CD14-positive monocyte (primary cell): Measurements from ENCODE around the gene TMEM88. TPM values are rescaled to one million over a fixed set of nuclear protein-coding genes. Genes with fewer than 3 reads are reported as not detected.

ENCODE experiments used
- DNase-seq, 3 donors: peaks; one replicate each; pipeline ENCODE4 v3.0.0-alpha.2; 2011 to 2022
- H2AFZ ChIP-seq: 2 replicates; pipeline ENCODE4 v1.6.0; 2012; ENCODE audit warnings: mild to moderate bottlenecking, low read depth, low read length, inconsistent platforms; ENCODE audit not compliant: insufficient read depth, poor library complexity, severe bottlenecking
- H3K27ac ChIP-seq, 2 donors: 1 replicate in 1 of 2; 2 replicates in 1 of 2; pipeline ENCODE4 v1.5.1; 2012 to 2013; ENCODE audit warnings: low read length in 2 of 2, control low read depth in 1 of 2, inconsistent platforms in 1 of 2, low read depth in 1 of 2, mild to moderate bottlenecking in 1 of 2
- H3K27me3 ChIP-seq, 2 donors: one replicate each; pipeline versions ENCODE4 v1.6.0 to v1.6.1; 2011 to 2013; ENCODE audit warnings: low read length in 2 of 2; ENCODE audit not compliant: control insufficient read depth in 2 of 2, insufficient read depth in 2 of 2
- H3K36me3 ChIP-seq, 2 donors: replicated peaks in 1 of 2; 1 replicate in 1 of 2; 2 replicates in 1 of 2; pipeline versions ENCODE4 v1.5.1 to v1.6.1; 2012 to 2013; ENCODE audit warnings: low read length in 2 of 2, control low read depth in 1 of 2, inconsistent platforms in 1 of 2, mild to moderate bottlenecking in 1 of 2; ENCODE audit not compliant: insufficient read depth in 2 of 2, control insufficient read depth in 1 of 2
- H3K4me1 ChIP-seq, 2 donors: 1 replicate in 1 of 2; 2 replicates in 1 of 2; pipeline versions ENCODE4 v1.5.1 to v1.6.1; 2012 to 2013; ENCODE audit warnings: low read length in 2 of 2, control low read depth in 1 of 2, inconsistent platforms in 1 of 2, mild to moderate bottlenecking in 1 of 2, moderate library complexity in 1 of 2; ENCODE audit not compliant: insufficient read depth in 2 of 2, control insufficient read depth in 1 of 2
- H3K4me2 ChIP-seq: replicated peaks from 2 replicates; pipeline ENCODE3; 2012; ENCODE audit warnings: low read length, moderate library complexity, mild to moderate bottlenecking; ENCODE audit not compliant: poor library complexity, severe bottlenecking; ENCODE audit errors: extremely low read depth
- H3K4me3 ChIP-seq, 3 experiments: fragments of 200-600 bp in 1 of 3; sonication (generic) in 1 of 3; replicated peaks in 1 of 3; 1 replicate in 2 of 3; 2 replicates in 1 of 3; pipeline ENCODE4 v1.5.1; 2011 to 2013; ENCODE audit warnings: low read length in 3 of 3, mild to moderate bottlenecking in 3 of 3, control low read depth in 2 of 3, low read depth in 2 of 3, inconsistent platforms in 1 of 3, moderate library complexity in 1 of 3
- H3K79me2 ChIP-seq: 2 replicates; pipeline ENCODE4 v1.6.0; 2012; ENCODE audit warnings: mild to moderate bottlenecking, control low read depth, inconsistent platforms, low read length, moderate library complexity; ENCODE audit not compliant: insufficient read depth
- H3K9ac ChIP-seq: 2 replicates; pipeline ENCODE4 v1.6.0; 2017; ENCODE audit warnings: low read length, mild to moderate bottlenecking; ENCODE audit not compliant: insufficient read depth, poor library complexity, severe bottlenecking
- H3K9me3 ChIP-seq, 2 donors: replicated peaks in 1 of 2; 1 replicate in 1 of 2; 2 replicates in 1 of 2; pipeline versions ENCODE4 v1.5.1 to v1.6.1; 2012 to 2013; ENCODE audit warnings: low read length in 2 of 2, control low read depth in 1 of 2; ENCODE audit not compliant: control insufficient read depth in 1 of 2, insufficient read depth in 1 of 2
- H4K20me1 ChIP-seq: 2 replicates; pipeline ENCODE4 v1.6.0; 2012; ENCODE audit warnings: mild to moderate bottlenecking, low read length, control low read depth, moderate library complexity; ENCODE audit not compliant: insufficient read depth
- H3K27ac Mint-ChIP-seq, 7 donors: one replicate each; pipeline ENCODE4 v1.8.0; 2020; ENCODE audit warnings: mild to moderate bottlenecking in 7 of 7, mixed read lengths in 7 of 7, moderate library complexity in 6 of 7, inconsistent platforms in 2 of 7
- H3K27me3 Mint-ChIP-seq, 3 donors: one replicate each; pipeline ENCODE4 v1.8.0; 2021 to 2022; ENCODE audit warnings: low read depth in 3 of 3, mild to moderate bottlenecking in 3 of 3, mixed read lengths in 3 of 3, moderate library complexity in 3 of 3, inconsistent platforms in 1 of 3
- H3K36me3 Mint-ChIP-seq, 2 donors: one replicate each; pipeline ENCODE4 v1.8.0; 2020; ENCODE audit warnings: mixed read lengths in 2 of 2, inconsistent platforms in 1 of 2, mild to moderate bottlenecking in 1 of 2
- H3K4me1 Mint-ChIP-seq: one replicate; pipeline ENCODE4 v1.8.0; 2020; ENCODE audit warnings: mild to moderate bottlenecking, mixed read lengths
- H3K4me3 Mint-ChIP-seq, 2 donors: one replicate each; pipeline ENCODE4 v1.8.0; 2020; ENCODE audit warnings: mild to moderate bottlenecking in 2 of 2, mixed read lengths in 2 of 2, moderate library complexity in 1 of 2
- H3K9me3 Mint-ChIP-seq, 7 donors: one replicate each; pipeline ENCODE4 v1.8.0; 2020 to 2022; ENCODE audit warnings: mixed read lengths in 7 of 7, mild to moderate bottlenecking in 6 of 7, moderate library complexity in 6 of 7, inconsistent platforms in 2 of 7
- WGBS: methylation state at CpG from one replicate; pipeline ENCODE4 v1.1.5; 2013; ENCODE audit warnings: missing lambda C conversion rate; ENCODE audit not compliant: insufficient coverage; 5-methylcytosine and 5-hydroxymethylcytosine counted together
- intact Hi-C, 2 donors: fragments of 100-400 bp; cut with micrococcal nuclease; formaldehyde crosslinking; loops; one replicate each; pipeline versions ENCODE4 v1.15.0 to v1.15.1; 2023
- polyA plus RNA-seq, 3 donors: library from polyadenylated mRNA; depleted of rRNA in 1 of 3; unstranded in 2 of 3; stranded (reverse) in 1 of 3; fragments of 300-500 nt in 2 of 3; fragments of >200 nt in 1 of 3; fragmentation: Illumina TruSeq in 2 of 3; gene quantifications; 1 replicate in 2 of 3; 2 replicates in 1 of 3; pipeline ENCODE4 v1.2.3, GENCODE V29; 2012 to 2021
- TF ChIP-seq, protein P1 (sequence below): fragments of 200-600 bp; IDR thresholded peaks from one replicate; pipeline ENCODE4 v1.8.0; 2022; ENCODE audit warnings: antibody characterized with exemption, mild to moderate bottlenecking

The TMEM88 gene
- polyA plus RNA-seq, 3 donors, result 10.2 TPM; not detected in 2

DNA sequence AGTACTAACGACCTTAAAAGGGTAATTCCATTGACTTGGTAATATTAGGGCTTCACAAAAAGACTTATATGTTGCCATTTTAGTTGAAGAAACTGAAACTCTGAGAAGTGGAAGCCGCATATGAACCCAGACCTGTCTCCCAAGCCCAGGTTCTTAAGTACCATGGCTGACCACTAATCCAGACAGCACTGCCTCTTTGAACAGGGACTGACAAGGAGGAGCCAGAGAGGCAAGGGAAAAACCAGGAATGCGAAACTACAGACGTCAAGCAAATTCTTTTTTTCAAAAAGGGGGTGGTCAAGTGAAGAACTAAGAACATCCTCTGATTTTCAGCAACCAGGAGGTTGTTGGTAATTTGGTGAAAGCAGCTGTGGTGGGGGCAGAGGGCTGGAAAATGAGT is 18.2 kb downstream of the TMEM88 start:
- Histone ChIP-seq H3K9me3 (no peaks in the 10 kb centered on the region), H3K79me2 (peaks cover 66% of the 10 kb centered on the region), H3K9ac (no peak overlapping the region), H3K27me3 (no peaks in the 10 kb centered on the region), H3K4me2 (no peak overlapping the region), H3K27ac (no peak overlapping the region), H2AFZ (no peak overlapping the region), H4K20me1 (no peaks in the 10 kb centered on the region), H3K4me1 (peaks cover 63 to 83% of the 10 kb centered on the region in 2 donors), H3K36me3 (no peaks in the 10 kb centered on the region), H3K4me3 (no peak overlapping the region)
- TF ChIP-seq, protein P1, sequence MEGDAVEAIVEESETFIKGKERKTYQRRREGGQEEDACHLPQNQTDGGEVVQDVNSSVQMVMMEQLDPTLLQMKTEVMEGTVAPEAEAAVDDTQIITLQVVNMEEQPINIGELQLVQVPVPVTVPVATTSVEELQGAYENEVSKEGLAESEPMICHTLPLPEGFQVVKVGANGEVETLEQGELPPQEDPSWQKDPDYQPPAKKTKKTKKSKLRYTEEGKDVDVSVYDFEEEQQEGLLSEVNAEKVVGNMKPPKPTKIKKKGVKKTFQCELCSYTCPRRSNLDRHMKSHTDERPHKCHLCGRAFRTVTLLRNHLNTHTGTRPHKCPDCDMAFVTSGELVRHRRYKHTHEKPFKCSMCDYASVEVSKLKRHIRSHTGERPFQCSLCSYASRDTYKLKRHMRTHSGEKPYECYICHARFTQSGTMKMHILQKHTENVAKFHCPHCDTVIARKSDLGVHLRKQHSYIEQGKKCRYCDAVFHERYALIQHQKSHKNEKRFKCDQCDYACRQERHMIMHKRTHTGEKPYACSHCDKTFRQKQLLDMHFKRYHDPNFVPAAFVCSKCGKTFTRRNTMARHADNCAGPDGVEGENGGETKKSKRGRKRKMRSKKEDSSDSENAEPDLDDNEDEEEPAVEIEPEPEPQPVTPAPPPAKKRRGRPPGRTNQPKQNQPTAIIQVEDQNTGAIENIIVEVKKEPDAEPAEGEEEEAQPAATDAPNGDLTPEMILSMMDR, result no peak
- Mint-ChIP-seq H3K4me1 (peaks cover 72% of the 10 kb centered on the region), H3K4me3 (no peak overlapping the region), H3K27me3 (no peaks in the 10 kb centered on the region), H3K36me3 (peaks cover 5% of the 10 kb centered on the region in 2 donors), H3K9me3 (no peaks in the 10 kb centered on the region), H3K27ac (peak overlapping the region in 5 of 7 donors; percentile 9 to 62 (median 58))
- 96% methylated on average over 3 of the region's 4 CpGs for WGBS
- intact Hi-C loops, result loop anchor here in 1 of 2 donors (1.0 kb wide), 1 partner anchor 10 kb away; no protein-coding TSS in a partner anchor
- no peak for DNase-seq

DNA sequence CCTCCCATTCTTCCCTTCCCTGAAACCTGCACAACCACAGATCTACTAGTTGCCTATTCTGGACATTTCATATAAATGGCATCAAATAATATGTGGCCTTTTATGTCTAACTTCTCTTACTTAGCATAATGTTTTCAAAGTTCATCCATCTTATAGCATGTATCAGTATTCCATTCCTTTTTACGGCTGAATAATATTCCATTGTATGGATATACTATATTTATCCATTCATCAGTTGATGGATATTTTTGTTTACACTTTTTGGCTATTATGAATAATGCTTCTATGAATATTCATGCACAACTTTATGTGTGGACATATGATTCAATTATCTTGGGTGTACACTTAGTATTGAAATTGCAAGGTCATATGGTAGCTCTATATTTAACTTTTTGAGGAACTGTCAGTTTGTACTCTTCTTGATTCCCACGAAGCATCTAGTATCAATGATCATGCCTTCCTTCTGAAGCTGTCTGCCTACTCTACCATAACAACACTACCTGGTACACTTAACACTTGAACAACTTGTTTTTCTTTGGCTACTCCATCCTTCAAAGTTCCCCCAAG is 21.0 kb downstream of the TMEM88 start:
- TF ChIP-seq, protein P1, result no peak
- H3K27me3 Mint-ChIP-seq, result no peaks in the 10 kb centered on the region
- peak overlapping the region in 1 of 2 donors; percentile 81 for H3K4me3 Mint-ChIP-seq
- H3K9me3 Mint-ChIP-seq, result no peaks in the 10 kb centered on the region
- peaks cover 5 to 8% of the 10 kb centered on the region in 2 donors for H3K36me3 Mint-ChIP-seq
- 0% methylated on average over 1 of the region's 2 CpGs for WGBS
- no peaks in the 10 kb centered on the region for H3K27me3 ChIP-seq
- peak overlapping the region; percentile 56 for H3K4me2 ChIP-seq
- H3K79me2 ChIP-seq, result peaks cover 53% of the 10 kb centered on the region
- peaks cover 56 to 73% of the 10 kb centered on the region in 2 donors for H3K4me1 ChIP-seq
- H3K27ac Mint-ChIP-seq, result peak overlapping the region in 6 of 7 donors; percentile 64 to 83 (median 69)
- no peak for DNase-seq
- H2AFZ ChIP-seq, result peak overlapping the region; percentile 32
- H3K36me3 ChIP-seq, result no peaks in the 10 kb centered on the region
- H3K9ac ChIP-seq, result no peak overlapping the region
- H4K20me1 ChIP-seq, result no peaks in the 10 kb centered on the region
- H3K4me3 ChIP-seq, result peak overlapping the region in 1 of 3 experiments; percentile 34
- peak overlapping the region in 1 of 2 donors; percentile 39 for H3K27ac ChIP-seq
- intact Hi-C loops, result no loop called here
- H3K4me1 Mint-ChIP-seq, result peaks cover 50% of the 10 kb centered on the region
- H3K9me3 ChIP-seq, result no peaks in the 10 kb centered on the region
